Peyer's patch (tissue), 4 donors: ENCODE results near the gene ARHGEF39.

Experiments
- POLR2A ChIP-seq, 2 donors: fragments of 450-650 bp; IDR thresholded peaks; one replicate each; pipeline ENCODE4 v1.5.1; 2017; ENCODE audit warnings: antibody characterized with exemption in 2 of 2, mild to moderate bottlenecking in 2 of 2, moderate library complexity in 2 of 2
- TF ChIP-seq, protein P1 (sequence below), 6 experiments: fragments of 450-650 bp in 4 of 6; fragments of 200-600 bp in 2 of 6; sonication (generic) in 1 of 6; IDR thresholded peaks; one replicate each; pipeline ENCODE4 v1.5.1; 2017 to 2019; ENCODE audit warnings: antibody characterized with exemption in 6 of 6, mild to moderate bottlenecking in 3 of 6, moderate library complexity in 1 of 6

DNA sequence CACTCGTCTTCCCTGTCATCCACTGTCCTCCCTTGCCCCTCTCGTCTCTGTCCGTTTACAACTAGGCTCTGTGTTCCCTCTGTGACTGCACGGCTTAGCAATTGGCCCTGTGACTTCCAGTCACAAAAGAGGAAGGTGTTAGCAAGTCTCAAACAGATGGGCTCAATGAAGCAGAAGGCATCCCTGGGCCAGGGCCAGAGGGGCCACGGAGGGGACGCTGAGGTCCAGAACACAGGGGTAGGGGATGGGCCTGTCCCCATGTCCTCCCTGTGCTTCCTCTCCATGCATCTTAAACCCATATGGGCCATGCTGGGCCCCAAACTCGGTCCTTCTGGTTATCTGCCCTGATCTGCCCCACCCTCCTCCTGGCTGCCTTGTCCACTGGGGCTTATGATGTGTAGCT lies 46.7 kb downstream of the ARHGEF39 start, which contains the start of gene CD72:
- TF ChIP-seq POLR2A (IDR thresholded peaks at IDR 0.05) = no peak
- TF ChIP-seq, protein P1, sequence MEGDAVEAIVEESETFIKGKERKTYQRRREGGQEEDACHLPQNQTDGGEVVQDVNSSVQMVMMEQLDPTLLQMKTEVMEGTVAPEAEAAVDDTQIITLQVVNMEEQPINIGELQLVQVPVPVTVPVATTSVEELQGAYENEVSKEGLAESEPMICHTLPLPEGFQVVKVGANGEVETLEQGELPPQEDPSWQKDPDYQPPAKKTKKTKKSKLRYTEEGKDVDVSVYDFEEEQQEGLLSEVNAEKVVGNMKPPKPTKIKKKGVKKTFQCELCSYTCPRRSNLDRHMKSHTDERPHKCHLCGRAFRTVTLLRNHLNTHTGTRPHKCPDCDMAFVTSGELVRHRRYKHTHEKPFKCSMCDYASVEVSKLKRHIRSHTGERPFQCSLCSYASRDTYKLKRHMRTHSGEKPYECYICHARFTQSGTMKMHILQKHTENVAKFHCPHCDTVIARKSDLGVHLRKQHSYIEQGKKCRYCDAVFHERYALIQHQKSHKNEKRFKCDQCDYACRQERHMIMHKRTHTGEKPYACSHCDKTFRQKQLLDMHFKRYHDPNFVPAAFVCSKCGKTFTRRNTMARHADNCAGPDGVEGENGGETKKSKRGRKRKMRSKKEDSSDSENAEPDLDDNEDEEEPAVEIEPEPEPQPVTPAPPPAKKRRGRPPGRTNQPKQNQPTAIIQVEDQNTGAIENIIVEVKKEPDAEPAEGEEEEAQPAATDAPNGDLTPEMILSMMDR (IDR thresholded peaks at IDR 0.05) = no peak
